GM12872 (cell line): ENCODE measurements around the gene GRM3.

Experiments used
- TF ChIP-seq, protein P1 (sequence below): IDR thresholded peaks from 3 replicates; pipeline ENCODE4 v1.5.1; 2011; ENCODE audit warnings: low read depth, mild to moderate bottlenecking, low read length, moderate library complexity; ENCODE audit not compliant: insufficient read depth

Gene GRM3

DNA sequence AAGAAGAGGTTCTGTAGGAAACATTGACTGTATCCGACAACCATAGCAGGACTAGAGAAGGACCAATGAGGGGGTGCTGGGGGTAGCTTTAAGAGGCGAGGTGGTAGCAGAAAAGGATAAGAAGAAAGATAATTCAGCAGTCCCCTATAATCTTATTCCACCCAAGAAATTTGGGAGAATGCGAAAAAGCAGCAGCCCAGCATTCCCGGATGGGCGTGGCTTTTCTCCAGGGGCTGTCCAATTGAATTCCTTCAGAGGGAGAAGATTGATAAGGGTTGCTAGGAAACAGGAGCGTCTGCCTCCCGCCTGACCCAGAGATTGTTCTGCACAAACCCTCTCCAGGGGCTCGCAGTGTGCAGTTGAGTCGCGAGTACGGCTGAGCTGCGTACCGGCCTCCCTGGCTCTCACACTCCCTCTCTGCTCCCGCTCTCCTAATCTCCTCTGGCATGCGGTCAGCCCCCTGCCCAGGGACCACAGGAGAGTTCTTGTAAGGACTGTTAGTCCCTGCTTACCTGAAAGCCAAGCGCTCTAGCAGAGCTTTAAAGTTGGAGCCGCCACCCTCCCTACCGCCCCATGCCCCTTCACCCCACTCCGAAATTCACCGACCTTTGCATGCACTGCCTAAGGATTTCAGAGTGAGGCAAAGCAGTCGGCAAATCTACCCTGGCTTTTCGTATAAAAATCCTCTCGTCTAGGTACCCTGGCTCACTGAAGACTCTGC, at the start of gene GRM3:
TSS of gene GRM3 (plus strand) at position 349 of the 721 bp plus-strand sequence. CDS start 121,237 bp downstream, outside the sequence.
- TF ChIP-seq, protein P1, sequence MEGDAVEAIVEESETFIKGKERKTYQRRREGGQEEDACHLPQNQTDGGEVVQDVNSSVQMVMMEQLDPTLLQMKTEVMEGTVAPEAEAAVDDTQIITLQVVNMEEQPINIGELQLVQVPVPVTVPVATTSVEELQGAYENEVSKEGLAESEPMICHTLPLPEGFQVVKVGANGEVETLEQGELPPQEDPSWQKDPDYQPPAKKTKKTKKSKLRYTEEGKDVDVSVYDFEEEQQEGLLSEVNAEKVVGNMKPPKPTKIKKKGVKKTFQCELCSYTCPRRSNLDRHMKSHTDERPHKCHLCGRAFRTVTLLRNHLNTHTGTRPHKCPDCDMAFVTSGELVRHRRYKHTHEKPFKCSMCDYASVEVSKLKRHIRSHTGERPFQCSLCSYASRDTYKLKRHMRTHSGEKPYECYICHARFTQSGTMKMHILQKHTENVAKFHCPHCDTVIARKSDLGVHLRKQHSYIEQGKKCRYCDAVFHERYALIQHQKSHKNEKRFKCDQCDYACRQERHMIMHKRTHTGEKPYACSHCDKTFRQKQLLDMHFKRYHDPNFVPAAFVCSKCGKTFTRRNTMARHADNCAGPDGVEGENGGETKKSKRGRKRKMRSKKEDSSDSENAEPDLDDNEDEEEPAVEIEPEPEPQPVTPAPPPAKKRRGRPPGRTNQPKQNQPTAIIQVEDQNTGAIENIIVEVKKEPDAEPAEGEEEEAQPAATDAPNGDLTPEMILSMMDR, result no peak

DNA sequence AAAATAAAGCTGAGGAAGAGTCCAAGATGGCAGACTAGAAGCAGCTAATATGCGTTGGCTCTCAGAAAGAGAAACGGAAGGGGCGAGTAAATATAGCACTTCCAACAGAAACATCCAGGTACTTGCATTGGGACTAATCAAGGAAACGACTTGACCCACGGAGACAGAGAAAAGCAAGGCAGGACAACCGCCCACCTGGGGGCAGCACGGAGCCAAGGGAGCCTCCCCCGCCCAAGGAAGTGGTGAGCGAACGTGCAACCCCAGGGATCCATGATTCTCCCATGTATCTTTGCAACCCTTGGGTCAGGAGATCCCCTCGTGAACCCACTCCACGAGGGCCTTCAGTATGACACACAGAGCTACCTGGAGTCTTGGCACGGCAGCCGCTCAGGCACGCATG, 45.4 kb upstream of the GRM3 start:
- TF ChIP-seq, protein P1, result peak; percentile 63

DNA sequence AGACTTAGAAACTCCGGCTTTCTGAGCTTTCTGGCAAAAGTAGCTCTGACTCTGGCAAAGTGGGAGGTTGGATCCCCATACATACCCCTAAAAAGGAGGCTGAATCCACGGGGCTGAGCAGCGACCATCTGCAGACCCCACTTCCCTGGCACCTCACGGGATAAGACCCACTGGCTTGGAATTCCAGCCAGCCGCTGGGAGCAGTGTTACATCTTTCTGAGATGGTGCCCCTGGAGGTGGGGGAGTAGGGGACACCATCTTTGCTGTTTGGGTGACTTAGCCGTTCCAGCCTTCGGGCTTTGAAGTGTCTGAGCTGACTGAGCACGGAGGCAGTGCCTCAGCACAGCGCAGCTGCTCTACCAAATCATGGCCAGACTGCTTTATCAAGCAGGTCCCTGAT, 45.0 kb upstream of the GRM3 start:
- TF ChIP-seq, protein P1, result no peak

DNA sequence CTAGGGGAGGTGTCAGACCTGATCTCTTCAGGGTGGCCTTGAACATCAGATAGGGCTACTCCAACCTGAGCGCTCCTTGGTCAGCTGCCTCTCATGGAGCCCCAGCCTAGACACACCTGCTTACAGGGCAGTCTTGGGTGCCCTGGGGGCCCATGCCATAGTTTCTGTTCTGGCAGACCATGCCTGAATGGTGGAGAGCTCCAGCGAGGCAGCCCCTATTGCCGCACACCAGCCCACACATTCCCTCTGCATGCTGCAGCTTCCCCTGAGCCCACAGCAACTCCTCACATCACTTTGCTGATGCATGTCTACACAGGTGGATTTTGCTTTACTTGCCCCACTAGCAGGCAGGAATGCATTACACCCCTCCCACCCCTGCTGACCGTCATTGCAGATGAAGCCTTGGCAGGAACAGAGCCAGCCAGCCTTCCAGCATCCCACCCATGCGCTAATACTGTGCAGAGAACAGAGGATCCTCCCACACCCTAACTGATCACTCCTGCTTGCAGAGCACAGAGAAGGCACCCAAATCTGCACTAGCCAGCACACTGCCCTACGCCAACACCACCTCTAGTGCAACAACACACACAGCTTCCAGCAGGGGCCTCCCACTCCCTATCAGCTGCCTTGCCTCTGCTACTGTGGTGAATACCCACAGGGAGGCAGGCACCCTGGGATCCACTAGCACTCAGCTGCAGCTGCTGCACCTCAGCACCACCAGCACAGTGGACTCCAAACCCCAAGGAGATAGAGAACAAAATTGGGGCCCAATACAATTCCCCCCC, 43.0 kb upstream of the GRM3 start:
- TF ChIP-seq, protein P1, result 0 out of 3 replicates have a peak, but pooled peaks have one; percentile 2

DNA sequence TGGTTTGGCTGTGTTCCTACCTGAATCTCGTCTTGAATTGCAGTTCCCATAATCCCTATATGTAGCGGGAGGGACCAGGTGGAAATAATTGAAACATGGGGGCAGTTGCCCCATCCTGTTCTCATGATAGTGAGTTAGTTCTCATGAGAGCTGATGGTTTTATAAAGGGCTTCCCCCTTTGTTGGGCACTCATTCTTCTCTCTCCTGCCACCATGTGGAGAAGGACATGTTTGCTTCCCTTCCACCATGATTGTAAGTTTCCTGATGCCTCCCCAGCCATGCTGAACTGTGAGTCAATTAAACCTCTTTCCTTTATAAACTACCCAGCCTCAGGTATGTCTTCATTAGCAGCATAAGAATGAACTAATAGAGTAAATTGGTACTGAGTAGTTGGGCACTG, 28.0 kb upstream of the GRM3 start:
- TF ChIP-seq, protein P1, result 0 out of 3 replicates have a peak, but pooled peaks have one; percentile 5

DNA sequence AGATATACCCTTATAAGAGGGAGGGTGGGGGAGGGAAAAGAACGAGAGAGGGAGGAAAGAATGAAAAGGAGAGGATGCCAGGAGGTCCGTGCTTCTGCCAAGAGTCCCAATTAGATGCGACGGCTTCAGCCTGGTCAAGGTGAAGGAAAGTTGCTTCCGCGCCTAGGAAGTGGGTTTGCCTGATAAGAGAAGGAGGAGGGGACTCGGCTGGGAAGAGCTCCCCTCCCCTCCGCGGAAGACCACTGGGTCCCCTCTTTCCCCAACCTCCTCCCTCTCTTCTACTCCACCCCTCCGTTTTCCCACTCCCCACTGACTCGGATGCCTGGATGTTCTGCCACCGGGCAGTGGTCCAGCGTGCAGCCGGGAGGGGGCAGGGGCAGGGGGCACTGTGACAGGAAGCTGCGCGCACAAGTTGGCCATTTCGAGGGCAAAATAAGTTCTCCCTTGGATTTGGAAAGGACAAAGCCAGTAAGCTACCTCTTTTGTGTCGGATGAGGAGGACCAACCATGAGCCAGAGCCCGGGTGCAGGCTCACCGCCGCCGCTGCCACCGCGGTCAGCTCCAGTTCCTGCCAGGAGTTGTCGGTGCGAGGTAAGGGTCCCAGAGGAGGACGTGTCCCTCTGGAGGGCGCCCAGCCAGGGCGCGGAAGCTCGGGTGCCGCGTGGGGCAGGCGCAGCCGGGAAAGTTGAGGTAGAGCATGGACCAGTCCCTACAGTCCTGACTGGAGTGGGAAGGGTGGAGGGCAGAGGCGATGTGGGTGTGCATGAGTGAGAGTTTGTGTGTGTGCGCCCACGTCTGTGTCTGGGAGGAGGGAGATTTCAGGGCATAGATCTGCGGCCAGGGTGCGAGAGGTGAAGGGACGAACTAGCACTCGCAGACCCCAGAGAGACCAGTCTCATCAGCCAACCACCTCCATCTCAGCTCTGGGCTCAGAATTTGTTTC, 844 bp downstream of the GRM3 start:
- TF ChIP-seq, protein P1, result no peak

DNA sequence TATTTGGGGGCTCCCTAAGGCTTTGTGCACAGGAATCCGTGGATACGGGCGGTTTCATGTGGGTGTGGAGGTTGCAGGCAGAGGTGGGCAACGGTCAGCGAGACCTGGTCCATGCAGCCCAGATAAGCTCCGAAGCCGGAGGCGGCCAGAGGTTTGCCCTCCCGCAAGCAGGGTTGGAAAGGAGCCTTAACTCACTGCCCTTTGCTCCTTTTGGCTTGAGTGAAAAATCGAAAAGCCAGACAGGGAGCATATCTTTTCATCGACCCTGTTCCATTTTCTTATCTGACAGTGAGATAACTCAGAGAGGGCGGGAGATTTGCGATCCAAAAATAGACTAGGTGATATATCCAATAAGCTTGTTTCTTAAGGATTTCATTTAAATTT, 1.5 kb downstream of the GRM3 start:
- TF ChIP-seq, protein P1, result no peak
